HEK293 (cell line): Measurements from ENCODE around the gene SHMT2.

Source experiments
- BCL11A ChIP-seq: fragments of 450-650 bp; formaldehyde crosslinking; IDR thresholded peaks from 2 replicates; pipeline ENCODE4 v1.5.1; 2016; ENCODE audit warnings: low read depth, missing biosample characterization, missing genetic modification characterization
- ZBTB21 ChIP-seq: fragments of 450-650 bp; formaldehyde crosslinking; IDR thresholded peaks from 2 replicates; pipeline ENCODE4 v1.5.1; 2017; ENCODE audit warnings: missing biosample characterization, missing genetic modification characterization
- ZNF140 ChIP-seq: fragments of 450-650 bp; formaldehyde crosslinking; IDR thresholded peaks from 2 replicates; pipeline ENCODE4 v1.5.1; 2016; ENCODE audit warnings: missing biosample characterization, missing genetic modification characterization
- ZNF214 ChIP-seq: fragments of 450-650 bp; formaldehyde crosslinking; IDR thresholded peaks from 2 replicates; pipeline ENCODE4 v1.5.1; 2017; ENCODE audit warnings: missing biosample characterization, mild to moderate bottlenecking, missing genetic modification characterization, borderline replicate concordance
- ZNF221 ChIP-seq: fragments of 450-650 bp; formaldehyde crosslinking; IDR thresholded peaks from 2 replicates; pipeline ENCODE4 v1.5.1; 2017; ENCODE audit warnings: missing biosample characterization, missing genetic modification characterization, borderline replicate concordance
- ZNF274 ChIP-seq, 2 experiments: fragments of 200-500 bp in 1 of 2; fragments of 450-650 bp in 1 of 2; sonication (Bioruptor generic) in 1 of 2; formaldehyde crosslinking in 1 of 2; IDR thresholded peaks; 2 replicates each; pipeline versions ENCODE4 v1.5.1 to v1.6.1; 2014 to 2016; ENCODE audit warnings: borderline replicate concordance in 1 of 2, inconsistent platforms in 1 of 2, low read length in 1 of 2, missing biosample characterization in 1 of 2, missing genetic modification characterization in 1 of 2
- ZNF341 ChIP-seq: fragments of 450-650 bp; formaldehyde crosslinking; IDR thresholded peaks from 2 replicates; pipeline ENCODE4; 2016; ENCODE audit warnings: low read depth, missing biosample characterization, missing genetic modification characterization
- ZNF501 ChIP-seq: fragments of 450-650 bp; formaldehyde crosslinking; IDR thresholded peaks from 2 replicates; pipeline ENCODE4 v1.5.1; 2016; ENCODE audit warnings: missing biosample characterization, missing genetic modification characterization
- ZNF544 ChIP-seq: fragments of 450-650 bp; formaldehyde crosslinking; IDR thresholded peaks from 2 replicates; pipeline ENCODE4 v1.5.0; 2017; ENCODE audit warnings: missing biosample characterization, missing genetic modification characterization
- ZSCAN30 ChIP-seq: fragments of 450-650 bp; IDR thresholded peaks from 2 replicates; pipeline ENCODE4 v1.5.1; 2018; ENCODE audit warnings: missing biosample characterization, mild to moderate bottlenecking, missing genetic modification characterization, moderate library complexity
- TF ChIP-seq, protein P1 (sequence below): fragments of 450-650 bp; formaldehyde crosslinking; IDR thresholded peaks from 2 replicates; pipeline ENCODE4 v1.5.1; 2016; ENCODE audit warnings: missing biosample characterization, missing genetic modification characterization
- TF ChIP-seq, protein P2 (sequence below): fragments of 450-650 bp; formaldehyde crosslinking; IDR thresholded peaks from 2 replicates; pipeline ENCODE4 v1.5.1; 2016; ENCODE audit warnings: missing biosample characterization, missing genetic modification characterization

DNA sequence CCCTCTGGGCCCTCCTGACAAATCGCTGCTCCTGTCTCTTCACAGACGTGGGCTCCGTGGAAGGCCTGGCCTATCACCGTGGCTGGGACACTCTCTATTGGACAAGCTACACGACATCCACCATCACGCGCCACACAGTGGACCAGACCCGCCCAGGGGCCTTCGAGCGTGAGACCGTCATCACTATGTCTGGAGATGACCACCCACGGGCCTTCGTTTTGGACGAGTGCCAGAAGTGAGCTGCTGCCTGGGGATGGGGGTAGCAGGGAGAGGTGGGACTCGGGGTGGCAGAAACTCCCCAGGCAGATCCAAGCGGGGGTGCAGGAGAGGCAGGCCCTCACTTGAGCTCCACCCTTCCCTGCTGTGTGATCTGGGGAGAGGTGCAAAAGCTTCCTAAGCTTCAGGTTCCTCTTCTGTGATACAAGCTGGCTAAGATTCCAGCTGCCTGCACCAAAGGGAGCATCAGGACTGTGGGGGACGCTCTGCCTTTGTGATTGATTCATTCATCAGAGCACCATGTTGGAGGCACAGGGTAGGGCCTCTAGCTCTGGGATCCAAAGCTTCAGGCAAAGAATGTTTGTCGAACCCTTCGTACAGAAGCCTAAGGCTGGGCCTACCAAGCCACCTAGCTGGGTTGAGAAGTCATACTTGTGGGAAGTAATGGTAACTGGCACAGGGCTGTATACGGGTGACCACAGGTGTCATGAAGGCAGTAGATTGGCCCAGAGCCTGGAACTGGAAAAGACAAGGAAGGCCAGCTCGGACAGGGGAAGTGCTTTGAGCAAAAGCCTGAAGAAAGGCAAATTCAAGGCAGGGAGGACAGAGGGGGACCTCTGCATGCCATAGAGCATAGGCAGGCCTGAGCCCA lies 42.1 kb upstream of the SHMT2 start:
- TF ChIP-seq, protein P1, sequence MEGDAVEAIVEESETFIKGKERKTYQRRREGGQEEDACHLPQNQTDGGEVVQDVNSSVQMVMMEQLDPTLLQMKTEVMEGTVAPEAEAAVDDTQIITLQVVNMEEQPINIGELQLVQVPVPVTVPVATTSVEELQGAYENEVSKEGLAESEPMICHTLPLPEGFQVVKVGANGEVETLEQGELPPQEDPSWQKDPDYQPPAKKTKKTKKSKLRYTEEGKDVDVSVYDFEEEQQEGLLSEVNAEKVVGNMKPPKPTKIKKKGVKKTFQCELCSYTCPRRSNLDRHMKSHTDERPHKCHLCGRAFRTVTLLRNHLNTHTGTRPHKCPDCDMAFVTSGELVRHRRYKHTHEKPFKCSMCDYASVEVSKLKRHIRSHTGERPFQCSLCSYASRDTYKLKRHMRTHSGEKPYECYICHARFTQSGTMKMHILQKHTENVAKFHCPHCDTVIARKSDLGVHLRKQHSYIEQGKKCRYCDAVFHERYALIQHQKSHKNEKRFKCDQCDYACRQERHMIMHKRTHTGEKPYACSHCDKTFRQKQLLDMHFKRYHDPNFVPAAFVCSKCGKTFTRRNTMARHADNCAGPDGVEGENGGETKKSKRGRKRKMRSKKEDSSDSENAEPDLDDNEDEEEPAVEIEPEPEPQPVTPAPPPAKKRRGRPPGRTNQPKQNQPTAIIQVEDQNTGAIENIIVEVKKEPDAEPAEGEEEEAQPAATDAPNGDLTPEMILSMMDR (tag by site-specific recombination), result no peak
- TF ChIP-seq ZSCAN30 (tag by site-specific recombination) (no peak), ZNF341 (tag by site-specific recombination) (no peak), ZNF274 (IDR thresholded peaks at IDR 0.05; ENCODE audit: low read length) (no peak), ZNF274 (tag by site-specific recombination; IDR thresholded peaks at IDR 0.05; ENCODE audit: borderline replicate concordance) (no peak), BCL11A (no peak), ZNF501 (no peak), ZNF221 (no peak), ZNF140 (tag by site-specific recombination) (no peak), ZNF544 (tag by site-specific recombination) (no peak), ZBTB21 (tag by site-specific recombination) (no peak), ZNF214 (no peak)
- TF ChIP-seq, protein P2, sequence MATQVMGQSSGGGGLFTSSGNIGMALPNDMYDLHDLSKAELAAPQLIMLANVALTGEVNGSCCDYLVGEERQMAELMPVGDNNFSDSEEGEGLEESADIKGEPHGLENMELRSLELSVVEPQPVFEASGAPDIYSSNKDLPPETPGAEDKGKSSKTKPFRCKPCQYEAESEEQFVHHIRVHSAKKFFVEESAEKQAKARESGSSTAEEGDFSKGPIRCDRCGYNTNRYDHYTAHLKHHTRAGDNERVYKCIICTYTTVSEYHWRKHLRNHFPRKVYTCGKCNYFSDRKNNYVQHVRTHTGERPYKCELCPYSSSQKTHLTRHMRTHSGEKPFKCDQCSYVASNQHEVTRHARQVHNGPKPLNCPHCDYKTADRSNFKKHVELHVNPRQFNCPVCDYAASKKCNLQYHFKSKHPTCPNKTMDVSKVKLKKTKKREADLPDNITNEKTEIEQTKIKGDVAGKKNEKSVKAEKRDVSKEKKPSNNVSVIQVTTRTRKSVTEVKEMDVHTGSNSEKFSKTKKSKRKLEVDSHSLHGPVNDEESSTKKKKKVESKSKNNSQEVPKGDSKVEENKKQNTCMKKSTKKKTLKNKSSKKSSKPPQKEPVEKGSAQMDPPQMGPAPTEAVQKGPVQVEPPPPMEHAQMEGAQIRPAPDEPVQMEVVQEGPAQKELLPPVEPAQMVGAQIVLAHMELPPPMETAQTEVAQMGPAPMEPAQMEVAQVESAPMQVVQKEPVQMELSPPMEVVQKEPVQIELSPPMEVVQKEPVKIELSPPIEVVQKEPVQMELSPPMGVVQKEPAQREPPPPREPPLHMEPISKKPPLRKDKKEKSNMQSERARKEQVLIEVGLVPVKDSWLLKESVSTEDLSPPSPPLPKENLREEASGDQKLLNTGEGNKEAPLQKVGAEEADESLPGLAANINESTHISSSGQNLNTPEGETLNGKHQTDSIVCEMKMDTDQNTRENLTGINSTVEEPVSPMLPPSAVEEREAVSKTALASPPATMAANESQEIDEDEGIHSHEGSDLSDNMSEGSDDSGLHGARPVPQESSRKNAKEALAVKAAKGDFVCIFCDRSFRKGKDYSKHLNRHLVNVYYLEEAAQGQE, result no peak
